GM10266 (cell line): ENCODE data around the gene FHAD1.

ENCODE experiments used
- DNase-seq: peaks from one replicate; pipeline ENCODE4 v3.0.0; 2012; ENCODE audit errors: extremely low spot score
- TF ChIP-seq, protein P1 (sequence below): IDR thresholded peaks from 2 replicates; pipeline ENCODE4 v1.5.1; 2012; ENCODE audit warnings: mild to moderate bottlenecking, low read depth; ENCODE audit not compliant: control insufficient read depth, insufficient read depth; ENCODE audit errors: missing control alignments

Gene FHAD1

DNA sequence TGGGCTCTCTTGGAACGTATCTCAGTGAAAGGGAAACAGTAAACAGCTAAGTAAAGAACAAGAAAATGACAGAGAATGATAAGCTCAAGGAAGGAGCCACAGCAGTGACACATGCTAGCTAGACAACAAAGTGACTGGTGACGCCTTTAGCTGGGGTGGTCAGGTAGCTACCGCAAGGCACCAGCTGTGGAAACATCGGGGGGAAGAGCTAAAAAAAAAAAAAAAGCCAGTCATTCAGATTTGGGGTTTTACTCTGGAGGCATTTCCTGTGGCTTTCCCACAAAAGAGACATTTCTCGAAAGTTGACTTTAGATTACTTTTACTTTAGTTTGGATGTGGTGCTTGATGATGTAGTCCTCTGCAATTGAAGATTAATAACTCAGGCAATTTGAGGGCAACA, 2.1 kb downstream of the FHAD1 start:
- TF ChIP-seq, protein P1, sequence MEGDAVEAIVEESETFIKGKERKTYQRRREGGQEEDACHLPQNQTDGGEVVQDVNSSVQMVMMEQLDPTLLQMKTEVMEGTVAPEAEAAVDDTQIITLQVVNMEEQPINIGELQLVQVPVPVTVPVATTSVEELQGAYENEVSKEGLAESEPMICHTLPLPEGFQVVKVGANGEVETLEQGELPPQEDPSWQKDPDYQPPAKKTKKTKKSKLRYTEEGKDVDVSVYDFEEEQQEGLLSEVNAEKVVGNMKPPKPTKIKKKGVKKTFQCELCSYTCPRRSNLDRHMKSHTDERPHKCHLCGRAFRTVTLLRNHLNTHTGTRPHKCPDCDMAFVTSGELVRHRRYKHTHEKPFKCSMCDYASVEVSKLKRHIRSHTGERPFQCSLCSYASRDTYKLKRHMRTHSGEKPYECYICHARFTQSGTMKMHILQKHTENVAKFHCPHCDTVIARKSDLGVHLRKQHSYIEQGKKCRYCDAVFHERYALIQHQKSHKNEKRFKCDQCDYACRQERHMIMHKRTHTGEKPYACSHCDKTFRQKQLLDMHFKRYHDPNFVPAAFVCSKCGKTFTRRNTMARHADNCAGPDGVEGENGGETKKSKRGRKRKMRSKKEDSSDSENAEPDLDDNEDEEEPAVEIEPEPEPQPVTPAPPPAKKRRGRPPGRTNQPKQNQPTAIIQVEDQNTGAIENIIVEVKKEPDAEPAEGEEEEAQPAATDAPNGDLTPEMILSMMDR: no peak
- peak; percentile 65 for DNase-seq

- TF ChIP-seq, protein P1: no peak
- no peak for DNase-seq
Measured at GRCh38 chr1:15251857-15252835, 5.1 kb downstream of the FHAD1 start.

DNA sequence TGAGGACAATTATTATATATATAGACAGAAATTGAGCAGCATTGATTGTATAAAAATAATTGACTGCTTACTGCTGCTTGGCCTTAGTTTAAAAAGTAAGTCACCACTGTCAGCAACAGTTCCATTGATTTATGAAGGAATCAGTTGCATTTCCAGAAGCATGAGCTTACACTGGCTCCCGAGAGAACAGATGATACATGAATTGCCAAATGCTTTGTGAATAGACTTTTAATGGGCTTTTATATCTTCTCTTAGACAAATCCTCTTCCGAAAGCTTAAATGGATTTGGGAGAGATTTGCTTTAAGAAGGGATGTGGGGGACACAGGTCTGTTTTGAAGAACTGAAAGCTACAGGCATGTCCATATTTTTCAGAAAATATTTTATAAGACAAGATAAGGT, 7.5 kb downstream of the FHAD1 start:
- TF ChIP-seq, protein P1: no peak
- DNase-seq: no peak

DNA sequence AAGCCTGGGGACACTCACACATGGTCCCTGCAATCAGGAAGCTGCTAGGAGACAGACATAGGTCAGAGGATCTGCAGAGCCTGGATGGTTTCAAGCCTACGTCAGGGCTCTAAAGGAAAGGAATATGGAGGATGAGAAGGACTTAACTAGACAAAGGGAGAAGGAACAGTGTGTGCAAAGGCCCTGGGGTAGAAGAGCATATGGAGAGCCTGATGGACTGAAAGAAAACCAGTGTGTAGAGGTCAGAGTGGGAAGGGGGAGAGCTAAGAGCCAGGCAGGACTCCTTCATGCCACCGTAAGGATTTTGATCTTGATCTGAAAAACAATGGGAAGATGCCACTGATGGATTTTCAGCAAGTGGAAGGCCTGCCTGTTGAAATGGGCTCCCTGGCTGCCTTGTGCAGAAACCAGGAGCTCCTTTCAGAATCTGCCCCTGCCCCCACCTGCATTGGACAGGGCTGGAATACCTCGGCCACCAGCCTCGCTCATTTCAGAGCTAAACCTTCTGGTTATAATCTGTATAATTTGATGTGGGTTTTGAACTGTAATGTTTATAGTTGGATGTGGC, 8.6 kb downstream of the FHAD1 start:
- TF ChIP-seq, protein P1: no peak
- no peak for DNase-seq

DNA sequence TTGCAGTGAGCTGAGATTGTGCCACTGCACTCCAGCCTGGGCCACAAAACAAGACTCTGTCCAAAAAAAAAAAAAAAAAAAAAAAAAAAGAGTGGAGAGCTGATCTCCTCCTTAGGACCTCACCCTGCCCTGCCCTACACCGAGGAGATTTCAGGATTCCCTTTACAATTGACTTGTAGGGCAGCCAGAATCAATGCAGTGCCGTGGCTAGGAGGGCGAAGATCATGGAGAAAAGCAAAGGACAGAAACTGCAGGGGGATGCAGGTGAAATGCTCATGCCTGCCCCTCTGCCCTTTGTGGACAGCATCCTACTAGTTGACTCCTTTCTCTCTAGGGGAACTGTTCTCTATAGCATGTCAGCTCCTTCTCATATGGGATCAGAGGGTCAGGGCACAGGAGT, 9.6 kb downstream of the FHAD1 start:
- no peak for DNase-seq
- TF ChIP-seq, protein P1: no peak

- TF ChIP-seq, protein P1: no peak
- DNase-seq: no peak
Measured at GRCh38 chr1:15257309-15257708, 10.3 kb downstream of the FHAD1 start.

- DNase-seq: no peak
- TF ChIP-seq, protein P1: no peak
Measured at GRCh38 chr1:15258833-15259621, 12.0 kb downstream of the FHAD1 start.
